Endothelial cell (in vitro differentiated cells): ENCODE measurements around the gene GNPDA2. TPM values are rescaled to one million over a fixed set of nuclear protein-coding genes. Genes with fewer than 3 reads are reported as not detected.
"Not testable (repeated sequence)": the region's sequence is repeated elsewhere in the genome, so short reads cannot be mapped to it uniquely, and the experiment has no call there.

Experiments used
- DNase-seq: peaks from one replicate; pipeline ENCODE4 v3.0.0; 2021; ENCODE audit warnings: low spot score
- H3K27ac Mint-ChIP-seq: one replicate; pipeline ENCODE4 v1.8.0; 2021; ENCODE audit warnings: mixed read lengths, inconsistent platforms; ENCODE audit not compliant: unreplicated experiment
- H3K27me3 Mint-ChIP-seq: one replicate; pipeline ENCODE4 v1.8.0; 2021; ENCODE audit warnings: mild to moderate bottlenecking, moderate library complexity, mixed read lengths, inconsistent platforms; ENCODE audit not compliant: unreplicated experiment
- H3K36me3 Mint-ChIP-seq: one replicate; pipeline ENCODE4 v1.8.0; 2021; ENCODE audit warnings: mild to moderate bottlenecking, low read depth, mixed read lengths, inconsistent platforms; ENCODE audit not compliant: unreplicated experiment
- H3K4me1 Mint-ChIP-seq: one replicate; pipeline ENCODE4 v1.8.0; 2021; ENCODE audit warnings: mild to moderate bottlenecking, mixed read lengths, inconsistent platforms; ENCODE audit not compliant: unreplicated experiment
- H3K4me3 Mint-ChIP-seq: one replicate; pipeline ENCODE4 v1.8.0; 2021; ENCODE audit warnings: mild to moderate bottlenecking, mixed read lengths, inconsistent platforms; ENCODE audit not compliant: unreplicated experiment
- H3K9me3 Mint-ChIP-seq: one replicate; pipeline ENCODE4 v1.8.0; 2021; ENCODE audit warnings: mixed read lengths, inconsistent platforms; ENCODE audit not compliant: unreplicated experiment
- total RNA-seq: library from RNA; stranded (reverse); fragmentation: NEBNext Ultra II Directional; extraction: Animal tissue kit (Norgen Biotek cat#: 25700); gene quantifications from one replicate; pipeline ENCODE4 v1.2.1, GENCODE V29; 2021; ENCODE audit not compliant: unreplicated experiment
- TF ChIP-seq, protein P1 (sequence below): fragments of 200-600 bp; sonication (generic); IDR thresholded peaks from one replicate; pipeline ENCODE4 v1.5.0; 2021; ENCODE audit warnings: antibody characterized with exemption; ENCODE audit not compliant: unreplicated experiment

GNPDA2 gene
- total RNA-seq, 1 donor from 2014 or later = 7.2 TPM

DNA sequence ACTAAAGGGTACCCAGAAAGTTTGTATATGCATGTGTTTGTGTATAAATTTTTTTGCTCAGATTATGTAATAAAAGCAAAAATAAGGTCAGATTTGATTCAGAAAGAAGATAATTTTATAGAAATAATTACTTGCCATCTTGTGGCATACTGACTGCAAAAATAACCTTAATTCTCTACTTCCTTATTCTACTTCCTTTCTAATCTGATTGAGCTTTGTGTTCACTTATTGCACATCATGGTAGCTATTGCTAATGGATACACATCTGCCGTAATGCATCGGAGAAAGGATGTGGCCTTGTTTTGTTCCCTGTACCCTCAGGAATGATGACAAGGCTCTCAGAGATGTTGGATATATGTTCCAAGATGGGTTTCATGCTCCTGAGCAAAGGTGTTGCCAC, 10.5 kb upstream of the GNPDA2 start:
- DNase-seq = no peak
- H3K36me3 Mint-ChIP-seq = no peaks in the 10 kb centered on the region
- H3K4me3 Mint-ChIP-seq = no peak overlapping the region
- no peak overlapping the region for H3K27ac Mint-ChIP-seq
- H3K9me3 Mint-ChIP-seq = no peaks in the 10 kb centered on the region
- no peaks in the 10 kb centered on the region for H3K4me1 Mint-ChIP-seq
- TF ChIP-seq, protein P1, sequence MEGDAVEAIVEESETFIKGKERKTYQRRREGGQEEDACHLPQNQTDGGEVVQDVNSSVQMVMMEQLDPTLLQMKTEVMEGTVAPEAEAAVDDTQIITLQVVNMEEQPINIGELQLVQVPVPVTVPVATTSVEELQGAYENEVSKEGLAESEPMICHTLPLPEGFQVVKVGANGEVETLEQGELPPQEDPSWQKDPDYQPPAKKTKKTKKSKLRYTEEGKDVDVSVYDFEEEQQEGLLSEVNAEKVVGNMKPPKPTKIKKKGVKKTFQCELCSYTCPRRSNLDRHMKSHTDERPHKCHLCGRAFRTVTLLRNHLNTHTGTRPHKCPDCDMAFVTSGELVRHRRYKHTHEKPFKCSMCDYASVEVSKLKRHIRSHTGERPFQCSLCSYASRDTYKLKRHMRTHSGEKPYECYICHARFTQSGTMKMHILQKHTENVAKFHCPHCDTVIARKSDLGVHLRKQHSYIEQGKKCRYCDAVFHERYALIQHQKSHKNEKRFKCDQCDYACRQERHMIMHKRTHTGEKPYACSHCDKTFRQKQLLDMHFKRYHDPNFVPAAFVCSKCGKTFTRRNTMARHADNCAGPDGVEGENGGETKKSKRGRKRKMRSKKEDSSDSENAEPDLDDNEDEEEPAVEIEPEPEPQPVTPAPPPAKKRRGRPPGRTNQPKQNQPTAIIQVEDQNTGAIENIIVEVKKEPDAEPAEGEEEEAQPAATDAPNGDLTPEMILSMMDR = no peak
- H3K27me3 Mint-ChIP-seq = no peaks in the 10 kb centered on the region

DNA sequence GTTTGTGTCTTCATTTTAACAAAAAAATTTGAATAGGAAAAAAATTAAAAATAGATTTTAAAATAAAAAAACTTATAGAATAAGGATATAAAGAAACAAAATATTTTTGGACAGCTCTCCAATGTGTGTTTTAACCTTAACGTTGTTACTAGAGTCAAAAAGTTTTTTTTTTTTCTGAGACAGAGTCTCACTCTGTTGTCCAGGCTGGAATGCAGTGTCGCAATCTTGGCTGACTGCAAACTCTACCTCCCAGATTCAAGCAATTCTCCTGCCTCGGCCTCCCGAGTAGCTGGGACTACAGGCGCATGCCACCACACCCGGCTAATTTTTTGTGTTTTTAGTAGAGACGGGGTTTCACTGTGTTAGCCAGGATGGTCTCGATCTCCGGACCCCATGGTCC, 2.3 kb upstream of the GNPDA2 start:
- not testable (repeated sequence) for H3K36me3 Mint-ChIP-seq, H3K4me3 Mint-ChIP-seq, DNase-seq, H3K27me3 Mint-ChIP-seq, H3K27ac Mint-ChIP-seq, H3K9me3 Mint-ChIP-seq, H3K4me1 Mint-ChIP-seq

- Mint-ChIP-seq H3K36me3 (no peaks in the 10 kb centered on the region), H3K27me3 (peaks cover 3% of the 10 kb centered on the region), H3K9me3 (no peaks in the 10 kb centered on the region), H3K27ac (no peak overlapping the region), H3K4me3 (no peak overlapping the region), H3K4me1 (peaks cover 5% of the 10 kb centered on the region)
- no peak for DNase-seq
- TF ChIP-seq, protein P1 = no peak
Observed at GRCh38 chr4:44727471-44727870, 1.1 kb upstream of the GNPDA2 start.

DNA sequence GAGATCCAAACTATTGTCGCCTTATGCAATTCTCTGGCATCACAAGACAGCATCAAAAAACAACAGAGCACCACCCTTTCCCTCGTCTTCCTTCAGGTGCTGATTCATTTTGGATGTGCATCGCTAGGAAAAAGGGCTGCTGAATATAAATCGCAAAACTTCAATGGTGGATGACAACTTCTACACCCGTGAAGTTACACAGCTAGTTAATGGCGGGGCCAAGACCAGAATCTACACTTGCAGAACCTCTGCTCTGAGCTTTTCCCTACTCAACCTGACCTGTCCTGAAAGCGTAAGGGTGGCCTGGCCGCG, 674 bp downstream of the GNPDA2 start:
- peak overlapping the region; percentile 94 for H3K4me3 Mint-ChIP-seq
- H3K36me3 Mint-ChIP-seq = no peaks in the 10 kb centered on the region
- H3K9me3 Mint-ChIP-seq = no peaks in the 10 kb centered on the region
- H3K27ac Mint-ChIP-seq = peak overlapping the region; percentile 17
- TF ChIP-seq, protein P1 = no peak
- peaks cover 3% of the 10 kb centered on the region for H3K27me3 Mint-ChIP-seq
- no peak for DNase-seq
- peaks cover 5% of the 10 kb centered on the region for H3K4me1 Mint-ChIP-seq

DNA sequence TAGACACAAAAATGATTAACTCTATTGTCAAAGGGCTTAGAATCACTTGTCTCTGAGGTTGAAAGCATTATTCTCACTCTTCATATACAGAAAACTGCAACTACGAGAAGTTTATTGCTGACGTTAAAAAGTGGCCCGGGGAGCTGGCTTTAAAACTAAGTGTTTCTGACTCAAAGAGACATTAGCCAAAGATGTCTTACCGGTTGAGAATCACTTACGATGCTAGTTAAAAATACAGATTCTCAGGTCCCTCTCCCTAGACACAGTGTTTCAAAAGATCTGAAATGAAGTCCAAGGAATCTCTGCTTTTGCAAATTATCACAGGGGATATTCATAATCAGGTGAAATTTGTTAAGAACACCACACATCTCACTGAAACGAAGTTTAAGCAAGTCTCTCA, 1.2 kb downstream of the GNPDA2 start:
- H3K4me3 Mint-ChIP-seq = peak overlapping the region; percentile 94

More for the DNA sequence above, 1.2 kb downstream of the GNPDA2 start:
- Mint-ChIP-seq H3K27me3 (peaks cover 3% of the 10 kb centered on the region), H3K4me1 (peaks cover 5% of the 10 kb centered on the region), H3K9me3 (no peaks in the 10 kb centered on the region), H3K36me3 (no peaks in the 10 kb centered on the region), H3K27ac (no peak overlapping the region)
- no peak for DNase-seq
- TF ChIP-seq, protein P1 = no peak
